Measurements from ENCODE around the gene TIMM44.
A peak's percentile ranks its signal among the peaks of the same experiment; 100 is the strongest.
"Not testable (repeated sequence)": the region's sequence is repeated elsewhere in the genome, so short reads cannot be mapped to it uniquely, and the experiment has no call there.

Gene TIMM44

DNA sequence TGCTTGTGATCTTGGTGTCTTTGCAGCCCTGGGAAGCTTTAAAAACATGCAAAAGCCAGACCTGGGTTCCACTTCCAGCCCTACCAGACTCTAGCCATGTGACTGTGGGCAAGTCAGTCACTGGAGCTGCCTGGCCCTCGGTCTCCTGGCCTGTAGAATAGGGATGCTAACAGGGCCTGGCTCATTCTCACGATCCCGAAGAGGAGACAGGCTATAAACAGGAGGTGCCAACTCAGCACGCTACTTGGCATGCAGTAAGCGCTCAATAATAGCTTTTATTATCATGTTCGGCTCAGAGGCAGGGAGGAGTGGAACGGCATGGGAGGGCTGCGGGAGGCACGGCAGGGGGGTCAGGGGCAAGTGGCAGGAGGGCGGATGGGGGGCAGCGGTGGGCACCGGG, 19.2 kb downstream of the TIMM44 start:
- no peak for DNase-seq

DNA sequence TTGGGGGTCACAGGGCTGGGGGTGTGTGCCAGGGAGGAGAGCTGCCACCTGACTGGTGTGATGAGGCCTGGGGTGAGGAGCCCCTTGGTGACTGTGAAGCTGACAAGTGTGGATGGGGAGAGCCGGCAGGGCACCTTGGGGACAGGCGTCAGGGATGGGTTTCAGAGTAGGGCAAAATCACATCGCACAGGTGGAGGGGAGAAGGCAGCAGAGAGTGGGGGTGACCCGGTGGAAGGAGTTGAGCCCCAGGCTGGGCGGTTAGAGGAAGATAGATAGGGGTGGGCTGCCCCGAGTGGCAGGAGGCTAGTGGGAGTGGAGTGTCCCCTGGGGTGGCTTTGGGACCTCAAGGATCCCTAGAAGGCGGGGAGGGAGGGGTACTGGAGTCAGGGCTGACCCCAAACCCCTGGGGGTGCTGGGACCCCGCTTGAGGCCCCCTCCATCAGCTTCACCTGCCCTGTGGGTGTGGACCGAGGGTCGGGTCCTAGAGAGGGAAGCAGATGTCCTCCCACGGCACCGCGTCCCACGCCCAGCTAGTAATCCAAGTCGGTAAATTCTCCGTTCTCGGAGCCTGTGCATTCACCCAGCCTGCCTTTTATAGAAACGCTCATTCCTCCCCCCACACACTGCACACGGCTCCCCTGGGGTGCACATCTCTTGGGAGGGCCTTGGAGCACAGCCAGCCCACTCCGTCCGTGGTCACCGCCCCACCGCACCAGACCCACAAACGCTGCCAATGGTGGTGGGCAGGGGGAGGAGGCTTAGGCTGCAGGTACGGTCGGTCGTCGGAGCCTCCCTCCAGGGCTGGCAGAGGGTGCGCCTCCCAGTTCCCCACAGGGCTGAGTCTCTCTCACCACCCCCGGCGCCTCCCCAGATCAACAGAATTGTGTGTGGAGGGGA, 19.9 kb downstream of the TIMM44 start:
- DNase-seq = no peak

DNA sequence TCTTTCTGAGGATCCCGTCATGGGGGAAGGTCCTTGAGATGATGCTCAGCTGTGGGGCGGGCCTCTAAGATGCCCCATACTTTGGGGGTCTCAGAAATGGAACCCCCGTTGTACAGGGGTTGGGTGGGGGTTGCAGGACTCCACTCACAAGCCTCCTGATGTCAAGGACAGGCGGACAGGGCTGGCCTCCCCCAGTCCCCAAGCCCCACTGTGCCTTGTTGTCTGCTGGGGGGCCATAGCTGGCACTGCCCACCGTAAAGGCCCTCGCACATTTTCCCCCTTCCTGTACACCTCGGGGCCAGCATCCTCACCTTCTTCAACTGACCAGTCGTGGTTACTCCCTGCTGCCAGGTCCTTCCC, 20.6 kb downstream of the TIMM44 start:
- no peak for DNase-seq

DNA sequence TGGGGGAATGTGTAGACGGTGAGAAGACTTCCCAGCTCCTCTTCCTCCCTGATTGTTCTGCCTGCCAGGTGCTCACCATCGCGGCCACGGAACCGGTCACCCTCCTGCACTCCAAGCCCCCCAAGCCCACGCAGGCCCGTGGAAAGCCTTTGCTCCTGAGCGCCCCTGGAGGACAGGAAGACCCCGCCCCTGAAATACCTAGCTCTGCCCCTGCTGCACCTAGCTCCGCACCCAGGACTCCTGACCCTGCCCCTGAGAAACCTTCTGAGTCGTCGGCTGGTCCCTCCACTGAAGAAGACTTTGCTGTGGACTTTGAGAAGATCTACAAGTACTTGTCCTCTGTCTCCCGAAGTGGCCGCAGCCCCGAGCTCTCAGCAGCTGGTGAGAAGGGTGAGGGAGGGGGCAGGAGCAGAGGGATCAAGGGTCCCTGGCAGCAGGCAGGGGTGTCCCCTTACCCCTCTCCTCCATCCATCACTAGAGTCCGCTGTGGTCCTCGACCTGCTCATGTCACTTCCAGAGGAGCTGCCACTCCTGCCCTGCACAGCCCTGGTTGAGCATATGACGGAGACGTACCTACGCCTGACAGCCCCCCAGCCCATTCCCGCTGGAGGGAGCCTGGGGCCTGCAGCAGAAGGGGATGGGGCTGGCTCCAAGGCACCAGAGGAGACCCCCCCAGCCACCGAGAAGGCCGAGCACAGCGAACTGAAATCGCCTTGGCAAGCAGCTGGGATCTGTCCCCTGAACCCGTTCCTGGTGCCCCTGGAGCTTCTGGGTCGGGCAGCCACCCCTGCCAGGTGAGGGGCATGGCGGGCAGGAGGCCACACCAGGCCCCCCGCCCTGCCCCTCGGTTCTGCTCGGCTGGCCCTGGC, 21.3 kb downstream of the TIMM44 start:
- no peak for DNase-seq

DNA sequence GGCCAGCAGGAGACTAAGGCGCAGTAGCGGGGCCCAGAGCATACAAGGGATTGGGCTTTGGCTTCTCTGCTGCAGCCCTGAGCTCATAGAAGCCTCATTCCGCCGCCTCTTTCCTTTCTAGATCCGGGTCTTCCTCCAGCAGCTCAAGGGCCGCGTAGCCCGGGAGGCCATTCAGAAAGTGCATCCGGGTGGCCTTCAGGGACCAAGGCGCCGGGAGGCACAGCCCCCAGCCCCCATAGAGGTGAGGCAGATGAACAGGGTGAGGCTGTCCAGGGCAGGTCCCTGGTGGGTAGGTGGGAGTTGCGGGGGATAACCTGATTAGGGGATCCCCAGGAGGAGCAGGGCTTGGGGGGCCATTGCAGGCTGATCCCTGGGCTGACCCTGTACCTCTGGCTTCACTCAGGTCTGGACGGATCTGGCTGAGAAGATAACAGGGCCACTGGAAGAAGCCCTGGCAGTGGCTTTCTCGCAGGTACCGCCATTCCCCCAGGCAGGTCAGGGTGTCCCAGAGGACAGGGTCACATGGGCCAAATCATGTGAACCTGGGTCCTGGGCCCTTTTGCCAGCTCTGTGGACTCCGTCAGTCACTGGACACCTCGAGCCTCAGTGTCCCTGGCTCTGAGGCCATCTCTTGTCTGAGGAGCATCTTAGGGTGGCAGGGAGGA, 22.0 kb downstream of the TIMM44 start:
- no peak for DNase-seq

DNA sequence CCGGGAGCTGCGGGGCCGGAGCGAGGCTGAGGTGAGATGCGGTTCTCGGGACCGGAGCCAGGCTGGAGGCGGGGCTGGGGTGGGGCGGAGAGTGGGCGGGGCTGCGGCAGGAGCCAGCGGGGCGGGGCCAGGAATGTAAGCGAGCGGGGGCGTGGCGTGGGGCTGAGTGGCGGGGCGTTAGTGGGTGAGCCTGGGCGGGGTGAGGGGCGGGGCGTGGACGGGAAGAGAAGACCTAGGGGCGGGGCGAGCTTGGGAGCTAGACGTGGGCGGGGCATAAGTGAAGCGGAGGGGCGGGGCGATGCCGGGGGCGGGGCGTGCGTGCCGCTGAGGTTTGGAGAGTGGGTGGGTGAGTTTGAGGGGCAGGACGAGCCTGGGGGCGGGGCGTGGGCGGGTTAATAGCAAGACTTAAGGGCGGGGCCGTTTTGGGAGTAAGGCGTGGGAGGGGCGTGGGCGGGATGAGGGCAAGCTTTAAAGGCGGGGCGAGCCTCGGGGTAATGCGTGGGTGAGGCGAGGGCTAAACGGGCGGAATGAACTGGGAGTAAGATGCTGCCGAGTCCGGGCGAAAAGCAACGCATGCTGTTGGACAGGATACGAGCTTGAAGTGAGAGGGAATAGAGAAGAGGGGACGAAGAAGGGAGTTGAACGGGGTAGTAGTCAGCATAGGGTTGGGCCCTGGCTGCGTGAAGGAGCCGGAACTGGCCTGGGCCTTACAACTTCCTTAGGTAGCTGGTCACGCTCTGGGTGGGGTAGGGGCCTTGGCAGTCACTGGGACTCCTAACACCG, 22.8 kb downstream of the TIMM44 start:
- peak; percentile 80 for DNase-seq

DNA sequence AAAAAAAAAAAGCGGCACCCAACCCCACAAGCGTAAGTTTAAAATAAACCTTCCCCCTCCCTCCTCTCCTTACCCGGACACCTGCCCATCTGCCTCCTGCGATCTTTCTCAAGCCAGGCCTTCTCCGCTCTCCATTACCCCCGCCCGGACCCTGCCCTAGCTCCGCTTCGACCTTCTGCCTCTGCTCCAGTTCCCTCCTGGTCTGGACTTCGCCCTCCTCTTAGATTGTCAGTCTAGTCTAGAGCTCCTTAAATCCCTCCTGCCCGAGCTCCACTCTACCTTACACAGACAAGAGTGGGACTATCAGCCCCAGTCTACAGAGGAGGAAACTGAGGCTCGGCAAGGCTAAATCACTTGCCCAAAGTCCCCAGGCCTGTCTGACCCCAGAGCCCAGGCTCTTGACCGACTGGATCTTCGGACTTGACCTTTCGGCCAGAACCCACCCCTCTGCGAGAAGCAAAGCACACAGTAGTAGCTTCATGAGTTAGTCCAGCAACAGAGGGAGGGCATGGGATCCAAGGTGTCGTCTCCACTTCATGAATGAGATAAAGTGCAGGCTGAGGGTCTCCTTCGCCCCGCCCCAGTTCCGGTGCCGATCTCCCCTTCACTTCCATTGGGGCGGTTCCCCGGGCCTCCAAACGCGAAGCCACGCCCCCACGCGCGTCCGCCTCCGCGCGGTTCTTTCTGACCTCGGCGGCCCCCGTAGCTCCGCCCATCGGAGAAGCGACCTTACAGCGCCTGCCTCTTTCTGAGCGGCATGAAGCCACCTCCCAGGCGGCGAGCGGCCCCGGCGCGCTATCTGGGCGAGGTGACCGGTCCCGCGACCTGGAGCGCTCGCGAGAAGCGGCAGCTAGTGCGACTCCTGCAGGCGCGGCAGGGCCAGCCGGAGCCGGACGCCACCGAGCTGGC, 23.6 kb downstream of the TIMM44 start, which contains the start of gene SNAPC2:
Gene SNAPC2 (plus strand): TSS at position 729 of the 909 bp plus-strand sequence. CDS start 29 bp downstream, at position 758.
- DNase-seq = peak; percentile 78

DNA sequence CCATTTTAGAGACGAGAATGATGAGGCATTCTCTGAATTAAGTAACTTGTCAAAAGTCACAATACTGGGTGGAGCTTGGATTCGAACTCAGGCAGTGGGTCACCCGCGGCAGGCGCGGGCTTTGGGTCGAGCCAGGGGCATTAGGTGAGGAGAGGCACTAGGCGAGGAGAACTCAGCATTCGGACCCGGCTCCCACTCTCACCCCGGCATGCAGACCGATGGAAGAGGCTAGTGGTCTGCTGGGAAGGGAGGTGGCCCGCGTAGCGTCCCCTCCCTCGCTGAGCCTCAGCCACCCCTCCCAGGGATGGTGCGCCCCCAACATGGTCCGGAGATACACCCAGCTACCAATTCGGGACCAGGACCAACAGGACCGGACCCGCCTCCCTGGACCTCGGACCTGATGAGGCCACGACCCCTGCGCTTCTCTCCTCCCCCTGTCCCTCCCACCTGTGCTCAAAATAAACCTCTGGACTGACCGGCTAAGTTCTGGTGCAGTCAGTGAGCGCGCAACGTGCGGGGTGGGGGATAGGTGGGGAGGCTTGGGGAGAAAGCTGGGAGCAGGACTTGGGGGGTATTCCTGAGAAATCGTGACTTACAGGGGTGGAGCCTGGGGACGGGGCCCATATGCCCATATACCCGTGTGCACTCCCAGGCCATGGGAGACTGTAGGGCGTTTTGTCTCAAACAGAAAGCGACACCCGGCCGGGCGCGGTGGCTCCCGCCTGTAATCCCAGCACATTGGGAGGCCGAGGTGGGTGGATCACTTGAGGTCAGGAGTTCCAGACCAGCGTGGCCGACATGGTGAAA, 24.6 kb downstream of the TIMM44 start:
- no peak for DNase-seq

DNA sequence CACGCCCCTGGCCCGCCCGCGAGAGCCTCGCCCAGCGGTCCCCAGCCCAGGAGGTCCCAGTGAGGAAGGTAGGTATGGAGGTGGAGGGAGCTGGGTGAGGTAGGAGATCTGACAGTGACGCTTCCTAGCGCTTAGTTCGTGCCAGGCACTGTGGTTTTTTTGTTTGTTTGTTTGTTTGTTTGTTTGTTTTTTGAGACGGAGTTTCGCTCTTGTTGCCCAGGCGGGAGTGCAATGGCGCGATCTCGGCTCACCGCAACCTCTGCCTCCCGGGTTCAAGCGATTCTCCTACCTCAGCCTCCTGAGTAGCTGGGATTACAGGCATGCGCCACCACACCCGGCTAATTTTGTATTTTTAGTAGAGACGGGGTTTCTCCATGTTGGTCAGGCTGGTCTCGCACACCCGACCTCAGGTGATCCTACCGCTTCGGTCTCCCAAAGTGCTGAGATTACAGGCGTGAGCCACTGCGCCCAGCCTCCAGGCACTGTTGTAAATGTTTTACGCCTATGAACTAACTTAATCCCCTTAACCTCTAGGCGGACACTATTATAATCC, 25.3 kb downstream of the TIMM44 start:
- not testable (repeated sequence) for DNase-seq

DNA sequence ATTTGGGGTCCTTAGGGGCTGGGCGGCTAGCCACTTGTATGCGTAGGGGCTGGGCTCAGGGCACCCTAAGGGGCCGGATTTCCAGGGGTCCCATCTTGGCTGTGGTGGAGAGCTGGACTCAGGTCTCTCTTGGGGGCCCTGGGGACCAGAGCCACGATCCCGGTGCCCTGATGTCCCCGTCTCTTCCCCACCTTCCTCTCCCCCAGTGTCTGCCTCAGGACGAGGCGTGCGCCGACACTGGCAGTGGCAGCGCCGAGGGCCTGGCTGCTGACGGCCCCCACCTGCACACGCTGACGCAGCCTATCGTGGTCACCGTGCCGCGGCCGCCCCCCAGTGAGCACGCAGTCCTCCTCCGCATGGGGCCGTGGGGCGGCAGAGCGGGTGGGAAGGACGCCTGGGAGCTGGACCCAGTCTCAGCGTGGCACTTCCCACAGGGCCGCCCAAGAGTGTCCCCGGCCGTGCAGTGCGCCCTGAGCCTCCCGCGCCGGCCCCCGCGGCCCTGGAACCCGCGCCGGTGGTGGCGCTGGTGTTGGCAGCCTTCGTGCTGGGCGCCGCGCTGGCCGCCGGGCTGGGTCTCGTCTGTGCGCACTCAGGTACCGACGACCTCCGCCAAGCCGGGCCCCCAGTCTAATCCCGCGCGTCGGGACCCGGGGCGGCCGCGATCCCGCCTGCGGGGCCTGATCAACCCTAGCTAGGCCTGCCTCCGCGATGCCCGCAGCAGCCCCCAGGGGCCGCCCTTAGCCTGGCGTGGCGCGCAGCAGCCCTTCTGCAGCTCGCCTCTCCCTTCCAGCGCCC, 26.0 kb downstream of the TIMM44 start:
- DNase-seq = peak; percentile 6

DNA sequence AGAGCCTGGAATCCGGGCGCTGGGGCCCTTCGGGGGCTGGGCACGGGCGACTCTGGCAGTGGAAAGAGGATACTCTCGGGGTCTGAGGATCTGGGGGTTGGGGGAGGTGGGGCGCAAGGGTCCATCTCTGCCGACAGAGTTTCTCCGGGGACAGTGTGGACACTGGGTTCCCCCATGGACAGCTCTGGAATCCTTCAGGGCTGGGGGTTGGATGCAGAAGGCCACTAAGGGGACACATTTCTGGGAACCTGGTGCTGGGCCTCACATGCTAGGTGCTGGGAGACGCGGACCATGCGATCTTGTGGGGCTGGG, 26.6 kb downstream of the TIMM44 start:
- no peak for DNase-seq

DNA sequence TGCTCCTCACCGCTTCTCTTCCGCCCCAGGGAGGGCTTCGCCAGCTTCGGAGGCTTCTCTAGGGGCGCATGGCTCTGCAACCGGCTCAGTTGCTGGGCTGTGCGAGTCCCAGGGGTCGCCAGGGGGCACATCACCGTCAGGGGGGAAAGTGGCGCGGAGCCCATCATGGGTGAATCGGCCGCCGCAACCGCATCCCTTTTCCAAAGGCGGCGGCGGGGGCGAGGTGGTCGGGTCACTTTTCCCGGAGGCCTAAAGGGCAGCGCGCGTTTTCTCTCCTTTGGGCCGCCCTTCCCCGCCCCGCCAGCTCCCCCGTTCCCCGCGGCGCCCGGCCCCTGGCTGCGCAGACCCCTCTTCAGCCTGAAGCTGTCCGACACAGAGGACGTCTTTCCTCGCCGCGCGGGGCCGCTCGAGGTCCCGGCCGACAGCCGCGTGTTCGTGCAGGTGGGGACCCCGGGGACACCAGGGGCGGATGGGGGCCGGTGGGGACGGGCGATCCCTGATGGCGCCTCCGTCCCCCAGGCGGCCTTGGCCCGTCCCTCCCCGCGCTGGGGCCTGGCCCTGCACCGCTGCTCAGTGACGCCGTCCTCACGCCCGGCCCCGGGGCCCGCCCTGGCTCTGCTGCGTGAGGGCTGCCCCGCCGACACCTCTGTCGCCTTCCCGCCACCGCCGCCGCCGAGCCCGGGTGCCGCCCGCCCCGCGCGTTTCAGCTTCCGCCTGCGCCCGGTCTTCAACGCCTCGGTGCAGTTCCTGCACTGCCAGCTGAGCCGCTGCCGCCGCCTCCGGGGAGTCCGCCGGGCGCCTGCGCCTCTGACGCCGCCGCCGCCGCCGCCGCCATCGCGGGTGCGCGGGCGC, 27.1 kb downstream of the TIMM44 start:
- DNase-seq = peak; percentile 11

DNA sequence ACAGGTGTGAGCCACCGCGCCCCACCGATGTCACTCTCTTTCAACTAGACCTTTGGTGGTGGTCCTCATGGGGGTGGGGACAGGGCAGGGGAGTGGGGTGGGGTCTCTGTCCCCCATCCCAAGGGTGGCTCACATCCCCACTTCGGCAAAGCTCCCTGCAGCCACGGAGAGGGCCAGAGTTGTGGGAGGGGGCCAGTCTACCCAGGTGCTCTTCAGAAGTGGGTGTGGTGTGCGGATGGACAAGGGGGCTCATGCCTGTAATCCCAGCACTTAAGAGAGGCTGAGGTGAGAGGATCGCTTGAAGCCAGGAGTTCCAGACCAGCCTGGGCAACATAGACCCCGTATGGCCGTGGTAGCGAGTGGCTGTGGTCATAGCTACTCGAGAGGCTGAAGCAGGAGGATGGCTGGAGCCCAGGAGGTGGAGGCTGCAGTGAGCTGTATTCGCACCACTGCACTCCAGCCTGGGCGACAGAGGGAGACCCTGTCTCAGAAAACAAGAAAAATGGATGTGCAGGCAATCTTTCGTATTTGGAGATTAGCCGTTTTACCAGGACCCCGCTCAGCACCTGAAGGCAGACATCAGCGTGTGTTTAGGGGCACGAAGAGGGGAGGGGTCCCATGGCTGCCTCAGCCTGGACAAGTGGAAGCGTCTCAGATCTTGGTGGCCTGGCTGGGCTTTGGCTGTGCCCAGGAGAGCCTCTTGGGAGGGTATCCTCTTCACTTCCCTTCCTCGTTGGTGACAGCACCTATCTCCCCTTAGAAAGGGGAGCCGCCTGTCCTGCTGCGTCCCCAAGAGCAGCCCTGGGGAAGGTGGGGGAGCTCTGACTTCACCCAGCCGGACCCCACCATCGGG, 28.0 kb downstream of the TIMM44 start:
- no peak for DNase-seq

DNA sequence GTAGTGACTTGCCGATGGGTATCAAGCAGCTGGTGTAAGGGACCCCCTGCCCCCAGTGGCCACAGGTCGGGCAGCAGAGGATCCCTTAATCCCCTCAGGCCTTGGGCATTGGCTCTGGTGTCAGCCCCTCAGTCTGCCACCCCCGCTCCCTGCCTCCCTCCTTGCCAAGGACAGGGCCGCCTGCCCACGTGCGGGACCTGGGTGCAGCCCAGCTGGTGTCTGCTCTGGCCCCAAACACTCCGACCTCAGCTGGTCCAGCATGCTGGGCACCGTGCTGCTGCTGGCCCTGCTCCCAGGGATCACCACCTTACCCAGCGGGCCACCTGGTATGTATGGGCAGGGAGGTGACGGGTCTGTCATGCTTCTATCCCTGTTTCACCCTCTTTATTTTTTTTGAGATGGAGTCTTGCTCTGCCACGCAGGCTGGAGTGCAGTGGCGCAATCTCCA, 28.8 kb downstream of the TIMM44 start, which contains the start of gene TGFBR3L:
Gene TGFBR3L (plus strand): TSS at position 233 of the 448 bp plus-strand sequence.
- no peak for DNase-seq

DNA sequence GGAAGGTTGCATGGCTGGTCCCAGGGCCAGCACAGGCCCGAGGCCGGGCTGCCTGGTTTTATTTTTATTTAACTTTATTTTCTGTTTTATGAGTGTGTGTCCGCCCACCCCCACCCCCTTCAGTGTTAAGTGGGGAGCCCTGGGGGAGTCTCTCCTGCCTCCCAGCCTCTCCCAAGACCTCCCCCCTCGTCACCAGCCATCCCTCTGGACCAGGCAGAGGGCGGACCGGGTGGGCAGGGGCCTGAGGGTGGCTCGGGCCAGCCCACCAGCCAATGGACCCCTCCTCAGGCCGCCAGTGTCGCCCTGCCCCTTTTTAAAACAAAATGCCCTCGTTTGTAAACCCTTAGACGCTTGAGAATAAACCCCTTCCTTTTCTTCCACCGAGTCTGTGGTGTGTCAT, 29.4 kb downstream of the TIMM44 start:
- no peak for DNase-seq

DNA sequence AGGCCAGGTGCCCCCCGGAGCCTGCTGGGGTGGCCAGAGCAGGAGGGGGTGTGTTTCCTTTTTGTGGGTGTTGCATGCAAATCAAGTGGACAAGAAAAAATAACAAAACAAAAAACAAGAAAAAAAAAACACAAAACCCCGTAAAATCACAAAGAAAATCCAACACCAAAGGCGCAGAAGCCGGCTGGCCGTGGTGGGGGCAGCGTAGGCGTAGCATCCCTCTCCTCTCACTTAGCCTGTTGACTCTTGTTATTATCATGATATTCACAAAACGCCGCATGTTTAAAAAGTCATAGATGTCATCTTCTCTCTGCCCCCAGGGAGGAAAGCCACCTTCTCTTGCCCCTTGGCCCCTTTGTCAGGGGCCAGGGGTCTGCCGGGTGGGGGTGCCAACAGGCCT, 29.8 kb downstream of the TIMM44 start:
- DNase-seq = no peak
